Neural cell (in vitro differentiated cells): ENCODE results near the gene CEP85L. TPM values are rescaled to one million over a fixed set of nuclear protein-coding genes. Genes with fewer than 3 reads are reported as not detected.

Source experiments
- H2AFZ ChIP-seq: fragments of 200-600, 300-800 bp; sonication (generic), shearing (Covaris generic); 2 replicates; pipeline ENCODE4 v1.6.0; 2014; ENCODE audit warnings: low read depth, mild to moderate bottlenecking, antibody characterized with exemption, low read length, moderate library complexity
- H3F3A ChIP-seq: fragments of 200-600 bp; shearing (Covaris generic); 2 replicates; pipeline ENCODE4 v1.6.1; 2016; ENCODE audit warnings: mild to moderate bottlenecking, moderate library complexity, mixed read lengths, antibody characterized with exemption, low read length; ENCODE audit not compliant: insufficient read depth, poor library complexity, severe bottlenecking
- H3K27ac ChIP-seq: fragments of 200-600, 300-800 bp; sonication (generic), shearing (Covaris generic); 2 replicates; pipeline ENCODE4 v1.5.1; 2014; ENCODE audit warnings: mild to moderate bottlenecking, low read length, moderate library complexity
- H3K27me3 ChIP-seq: fragments of 300-800, 200-600 bp; sonication (generic), shearing (Covaris generic); 2 replicates; pipeline ENCODE4 v1.6.0; 2014; ENCODE audit warnings: mild to moderate bottlenecking, low read depth, low read length, moderate library complexity; ENCODE audit not compliant: insufficient read depth
- H3K36me3 ChIP-seq: fragments of 300-800, 200-600 bp; sonication (generic), shearing (Covaris generic); 2 replicates; pipeline ENCODE4 v1.5.1; 2014; ENCODE audit warnings: mild to moderate bottlenecking, antibody characterized with exemption, low read length, moderate library complexity; ENCODE audit not compliant: insufficient read depth
- H3K4me2 ChIP-seq: fragments of 300-800, 200-600 bp; sonication (generic), shearing (Covaris generic); 2 replicates; pipeline ENCODE4 v1.6.0; 2014; ENCODE audit warnings: mild to moderate bottlenecking, low read length
- H3K4me3 ChIP-seq: fragments of 300-800, 200-600 bp; sonication (generic), shearing (Covaris generic); 2 replicates; pipeline ENCODE4 v1.5.1; 2014; ENCODE audit warnings: mild to moderate bottlenecking, low read length, moderate library complexity
- H3K79me2 ChIP-seq: fragments of 200-600 bp; shearing (Covaris generic); replicated peaks from 2 replicates; pipeline ENCODE4 v1.6.0; 2014; ENCODE audit warnings: mild to moderate bottlenecking, low read length, moderate library complexity; ENCODE audit not compliant: insufficient read depth
- H3K9ac ChIP-seq: fragments of 300-800, 200-600 bp; sonication (generic), shearing (Covaris generic); 2 replicates; pipeline ENCODE4 v1.6.1; 2016; ENCODE audit warnings: mild to moderate bottlenecking, low read length, mixed read lengths
- H3K9me2 ChIP-seq: fragments of 200-600 bp; shearing (Covaris generic); 2 replicates; pipeline ENCODE4 v1.6.1; 2016; ENCODE audit warnings: mild to moderate bottlenecking, low read length, mixed read lengths; ENCODE audit not compliant: insufficient read depth
- H3K9me3 ChIP-seq: fragments of 200-600, 300-800 bp; sonication (generic), shearing (Covaris generic); 2 replicates; pipeline ENCODE4 v1.6.1; 2016; ENCODE audit warnings: mild to moderate bottlenecking, mixed run types, low read length, moderate library complexity, mixed read lengths
- H4K20me1 ChIP-seq: fragments of 200-600 bp; shearing (Covaris generic); 2 replicates; pipeline ENCODE4 v1.6.1; 2016; ENCODE audit warnings: mild to moderate bottlenecking, mixed run types; ENCODE audit not compliant: insufficient read depth
- CTCF ChIP-seq: fragments of 450-650 bp; IDR thresholded peaks from 2 replicates; pipeline ENCODE4 v1.5.1; 2014; ENCODE audit warnings: antibody characterized with exemption, mild to moderate bottlenecking, moderate library complexity; ENCODE audit not compliant: poor library complexity, severe bottlenecking
- EP300 ChIP-seq: fragments of 450-650 bp; conservative IDR thresholded peaks from 2 replicates; pipeline ENCODE4 v1.6.1; 2014; ENCODE audit warnings: antibody characterized with exemption, mild to moderate bottlenecking, moderate library complexity; ENCODE audit not compliant: poor library complexity, severe bottlenecking
- EZH2 ChIP-seq: fragments of 200-600, 300-800 bp; shearing (Covaris generic), sonication (generic); IDR thresholded peaks from 2 replicates; pipeline ENCODE4 v1.6.1; 2014; ENCODE audit warnings: antibody characterized with exemption, low read length, borderline replicate concordance, mild to moderate bottlenecking; ENCODE audit not compliant: insufficient read depth, poor library complexity, severe bottlenecking
- MXI1 ChIP-seq: fragments of 450-650 bp; conservative IDR thresholded peaks from 2 replicates; pipeline ENCODE4 v1.6.1; 2014; ENCODE audit warnings: antibody characterized with exemption, mild to moderate bottlenecking; ENCODE audit not compliant: poor library complexity, severe bottlenecking
- POLR2AphosphoS5 ChIP-seq: IDR thresholded peaks from 2 replicates; pipeline ENCODE4 v1.6.1; 2012
- RAD21 ChIP-seq: fragments of 450-650 bp; conservative IDR thresholded peaks from 2 replicates; pipeline ENCODE4 v1.6.1; 2014; ENCODE audit warnings: antibody characterized with exemption, mild to moderate bottlenecking, moderate library complexity
- REST ChIP-seq: IDR thresholded peaks from 2 replicates; pipeline ENCODE4 v1.6.1; 2012; ENCODE audit warnings: borderline replicate concordance
- SMC3 ChIP-seq: fragments of 450-650 bp; conservative IDR thresholded peaks from 2 replicates; pipeline ENCODE4 v1.6.1; 2014; ENCODE audit warnings: antibody characterized with exemption, mild to moderate bottlenecking, moderate library complexity; ENCODE audit not compliant: poor library complexity
- TAF1 ChIP-seq: IDR thresholded peaks from 2 replicates; pipeline ENCODE4 v1.6.1; 2012; ENCODE audit warnings: low read depth
- polyA plus RNA-seq: library from polyadenylated mRNA; depleted of rRNA; stranded (reverse); fragments of >200 nt; gene quantifications from 2 replicates; pipeline ENCODE4 v1.2.3, GENCODE V29; 2014

CEP85L gene
- polyA plus RNA-seq, 1 donor from 2014 or later = 17.0 TPM

GRCh38 chr6:118648866-118649554 lies 2.4 kb downstream of the CEP85L start:
- Histone ChIP-seq H3K9me2 (no peaks in the 10 kb centered on the region), H3K9me3 (no peaks in the 10 kb centered on the region), H3K9ac (no peak overlapping the region), H4K20me1 (no peaks in the 10 kb centered on the region), H3K4me2 (peak overlapping the region; percentile 79), H2AFZ (no peak overlapping the region), H3K4me3 (peak overlapping the region; percentile 93), H3K27ac (no peak overlapping the region), H3K36me3 (no peaks in the 10 kb centered on the region), H3K27me3 (no peaks in the 10 kb centered on the region), H3F3A (no peaks in the 10 kb centered on the region), H3K79me2 (peaks cover 45% of the 10 kb centered on the region)
- no peak for TF ChIP-seq REST
- no peak for TF ChIP-seq TAF1
- no peak for TF ChIP-seq EP300
- no peak for TF ChIP-seq CTCF
- no peak for TF ChIP-seq POLR2AphosphoS5
- TF ChIP-seq MXI1 = no peak
- TF ChIP-seq EZH2 = no peak
- TF ChIP-seq SMC3 = no peak
- no peak for TF ChIP-seq RAD21

- no peaks in the 10 kb centered on the region for H3F3A ChIP-seq
- peaks cover 51% of the 10 kb centered on the region for H3K79me2 ChIP-seq
- no peak overlapping the region for H2AFZ ChIP-seq
- TF ChIP-seq TAF1 = no peak
- no peak overlapping the region for H3K4me3 ChIP-seq
- H3K9me2 ChIP-seq = no peaks in the 10 kb centered on the region
- H4K20me1 ChIP-seq = no peaks in the 10 kb centered on the region
- no peaks in the 10 kb centered on the region for H3K36me3 ChIP-seq
- no peak overlapping the region for H3K27ac ChIP-seq
- no peak overlapping the region for H3K4me2 ChIP-seq
- no peaks in the 10 kb centered on the region for H3K27me3 ChIP-seq
- H3K9ac ChIP-seq = no peak overlapping the region
- no peaks in the 10 kb centered on the region for H3K9me3 ChIP-seq
Measured at GRCh38 chr6:118646977-118647376, 4.4 kb downstream of the CEP85L start.
